GM18505 (cell line): Measurements from ENCODE around the gene YAP1.
"Not testable (repeated sequence)": the region's sequence is repeated elsewhere in the genome, so short reads cannot be mapped to it uniquely, and the experiment has no call there.

Experiments
- ATAC-seq: cut with Tn5 transposase; IDR thresholded peaks from one replicate; pipeline ENCODE4 v1.9.1; 2021; ENCODE audit not compliant: unreplicated experiment
- POLR2A ChIP-seq: IDR thresholded peaks from 4 replicates; pipeline ENCODE4 v1.6.1; 2011; ENCODE audit warnings: borderline replicate concordance; ENCODE audit not compliant: insufficient read depth, insufficient read length; ENCODE audit errors: extremely low read depth

Gene YAP1

GRCh38 chr11:102184269-102184987 lies 74.2 kb downstream of the YAP1 start:
- ATAC-seq: no peak
- no peak for TF ChIP-seq POLR2A

DNA sequence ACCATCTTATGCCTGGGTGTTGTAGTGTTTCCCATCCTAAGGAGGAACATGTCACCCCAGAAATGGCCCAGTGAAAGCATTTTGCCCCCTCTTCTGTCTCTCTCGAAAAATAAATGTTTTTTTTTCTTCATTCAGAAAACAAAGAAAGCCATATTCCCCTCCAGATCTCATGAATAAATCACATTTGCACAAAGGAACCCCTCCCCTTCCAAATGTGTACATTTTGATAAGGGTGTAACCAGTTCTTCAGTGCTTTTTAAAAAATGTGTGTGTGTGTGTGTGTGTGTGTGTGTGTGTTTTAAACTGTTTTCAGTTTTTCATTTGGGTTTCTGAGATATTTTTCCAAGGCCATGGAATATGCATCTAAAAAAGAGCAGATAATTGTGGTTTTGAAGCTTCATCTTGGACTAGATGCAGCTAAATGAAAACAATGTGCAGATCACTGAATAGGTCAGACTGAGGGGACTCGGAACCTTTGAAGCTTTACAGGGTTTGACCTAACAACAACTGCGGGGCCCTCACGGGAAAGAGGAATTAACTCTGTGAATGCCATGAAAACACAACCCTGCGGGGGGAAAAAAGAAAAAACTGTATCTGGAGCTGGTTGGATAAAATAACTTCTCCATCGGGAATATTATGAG lies 76.4 kb downstream of the YAP1 start:
- ATAC-seq: no peak

DNA sequence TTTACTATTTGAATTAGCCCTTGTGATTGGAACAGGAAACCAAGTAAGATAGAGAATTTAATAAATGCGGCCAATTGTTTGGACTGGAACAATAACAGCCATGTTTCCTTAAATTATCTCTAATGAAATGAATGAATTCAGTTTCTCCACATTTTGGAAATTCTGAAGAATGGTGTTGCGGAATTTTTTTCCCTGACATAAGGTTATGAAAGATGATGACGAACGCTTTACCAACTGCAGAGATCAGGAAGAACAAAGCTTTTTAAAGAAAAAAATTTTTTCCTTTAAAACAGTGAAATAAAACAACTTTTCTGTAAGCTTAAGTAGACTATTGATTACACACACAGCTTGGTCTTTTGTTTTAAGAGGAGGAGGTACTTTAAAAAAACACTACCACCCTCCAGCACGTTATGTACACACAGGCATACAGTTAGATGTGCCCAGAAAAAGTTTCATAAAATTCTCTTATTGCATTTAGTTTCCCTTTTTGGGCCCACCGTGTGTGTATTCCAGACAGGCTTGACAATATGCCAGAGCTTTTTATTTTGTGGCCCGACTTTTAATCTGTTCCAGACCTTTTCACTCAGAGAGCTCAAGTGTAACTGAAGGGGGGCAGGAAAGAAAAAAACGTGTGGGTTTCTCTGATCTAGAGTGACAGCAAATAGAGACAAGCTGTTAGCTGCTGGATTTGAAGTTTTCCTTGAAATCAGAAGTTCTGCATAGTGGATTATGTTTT lies 77.3 kb downstream of the YAP1 start:
- TF ChIP-seq POLR2A: no peak
- no peak for ATAC-seq

More for the DNA sequence above, 76.4 kb downstream of the YAP1 start:
- TF ChIP-seq POLR2A: no peak

DNA sequence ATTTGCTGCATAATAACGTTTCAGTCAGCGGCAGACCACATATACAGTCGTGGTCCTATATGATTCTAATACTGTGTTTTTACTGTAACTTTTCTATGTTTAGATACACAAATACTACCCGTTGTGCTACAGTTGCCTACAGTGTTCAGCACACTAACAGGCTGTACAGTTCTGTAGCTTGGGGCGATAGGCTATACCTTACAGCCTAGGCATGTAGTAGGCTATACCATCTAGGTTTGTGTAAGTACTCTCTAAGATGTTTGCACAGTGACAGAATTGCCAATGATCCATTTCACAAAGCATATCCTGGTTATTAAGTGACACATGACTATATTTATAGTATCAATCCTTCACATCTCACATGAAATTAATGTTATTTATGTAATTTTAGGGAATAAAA lies 78.2 kb downstream of the YAP1 start:
- no peak for ATAC-seq
- no peak for TF ChIP-seq POLR2A

- TF ChIP-seq POLR2A: no peak
- ATAC-seq: no peak
Observed at GRCh38 chr11:102191832-102192231, 81.6 kb downstream of the YAP1 start.

DNA sequence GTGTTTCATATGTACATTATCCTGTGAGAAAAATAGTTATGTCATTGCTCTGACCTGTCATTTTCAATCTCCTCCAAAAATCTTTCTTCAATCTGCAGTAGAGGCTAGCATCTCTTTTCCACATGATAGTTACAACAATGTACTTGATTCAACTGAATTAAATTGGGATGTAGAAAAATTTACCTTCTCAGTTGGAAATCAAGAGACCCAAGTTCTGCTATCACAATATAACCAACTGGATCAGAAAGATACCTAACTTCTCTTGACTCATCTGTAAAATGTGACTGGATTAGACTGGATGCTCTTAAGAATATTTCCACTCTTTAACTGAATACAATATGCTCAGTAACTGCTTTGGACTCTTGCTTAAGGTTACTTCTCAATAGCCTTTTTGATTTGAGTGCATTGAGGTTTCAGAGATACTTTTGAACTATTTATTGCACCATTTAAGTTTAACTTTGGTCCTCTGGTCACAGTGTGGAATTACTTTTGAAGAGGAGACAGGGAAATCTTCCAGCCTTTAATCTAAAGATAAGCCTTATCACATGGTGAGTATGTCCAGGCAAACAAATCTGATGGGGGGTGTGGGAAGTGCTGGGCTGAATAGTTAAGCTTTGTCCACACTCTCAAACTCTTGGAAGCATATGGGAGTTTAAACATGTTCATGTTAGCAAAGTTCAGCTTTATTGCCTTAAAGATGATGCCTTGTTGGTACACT lies 82.3 kb downstream of the YAP1 start:
- no peak for TF ChIP-seq POLR2A

GRCh38 chr11:102194257-102194656 lies 84.0 kb downstream of the YAP1 start:
- no peak for TF ChIP-seq POLR2A
- ATAC-seq: no peak

More for the DNA sequence above, 82.3 kb downstream of the YAP1 start:
- ATAC-seq: no peak

- no peak for TF ChIP-seq POLR2A
- no peak for ATAC-seq
Observed at GRCh38 chr11:102194990-102195389, 84.7 kb downstream of the YAP1 start.

- no peak for TF ChIP-seq POLR2A
- ATAC-seq: no peak
Observed at GRCh38 chr11:102196351-102196750, 86.1 kb downstream of the YAP1 start.

GRCh38 chr11:102196816-102197215 lies 86.6 kb downstream of the YAP1 start:
- TF ChIP-seq POLR2A: no peak
- ATAC-seq: no peak

DNA sequence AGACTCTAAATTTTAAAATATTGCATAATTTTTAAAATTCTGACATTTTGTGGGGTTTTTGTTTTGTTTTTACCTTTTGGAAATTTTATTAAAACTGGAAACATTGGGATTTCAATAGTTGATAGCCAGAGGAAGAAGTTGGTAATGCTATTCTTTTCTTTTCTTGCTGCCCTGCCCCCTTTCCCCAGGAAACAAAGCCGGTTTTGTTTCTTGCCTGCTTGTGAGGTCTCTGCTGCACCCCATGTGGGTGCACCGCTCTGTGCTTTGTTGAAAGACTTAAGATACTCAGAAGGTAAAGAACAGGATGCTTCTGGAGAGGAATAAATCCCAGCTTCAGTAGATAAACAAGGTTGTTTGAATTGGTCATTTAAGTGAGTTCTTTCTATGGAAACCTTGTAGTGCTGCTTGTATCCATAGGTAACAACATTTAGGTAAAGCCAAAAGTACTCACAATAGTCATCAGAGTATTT lies 87.5 kb downstream of the YAP1 start:
- no peak for TF ChIP-seq POLR2A
- no peak for ATAC-seq

GRCh38 chr11:102199673-102200072 lies 89.4 kb downstream of the YAP1 start:
- no peak for ATAC-seq
- TF ChIP-seq POLR2A: no peak

DNA sequence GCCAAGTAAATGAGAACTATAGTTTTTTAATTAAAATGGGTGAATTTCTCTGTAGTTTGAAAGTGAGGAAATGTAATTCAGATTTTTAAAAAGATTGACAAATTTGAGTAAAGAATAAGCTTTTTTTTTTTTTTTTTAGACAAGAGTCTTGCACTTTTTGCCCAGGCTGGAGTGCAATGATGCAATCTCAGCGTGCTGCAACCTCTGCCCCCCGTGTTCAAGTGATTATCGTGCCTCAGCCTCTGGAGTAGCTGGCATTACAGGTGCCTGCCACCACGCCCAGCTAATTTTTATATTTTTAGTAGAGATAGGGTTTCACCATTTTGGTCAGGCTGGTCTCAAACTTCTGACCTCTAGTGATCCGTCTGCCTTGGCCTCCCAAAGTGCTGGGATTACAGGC lies 90.1 kb downstream of the YAP1 start:
- not testable (repeated sequence) for ATAC-seq
